ENCODE data around the gene PRKCSH. TPM values are rescaled to one million over a fixed set of nuclear protein-coding genes. Genes with fewer than 3 reads are reported as not detected.
"Not testable (repeated sequence)": the region's sequence is repeated elsewhere in the genome, so short reads cannot be mapped to it uniquely, and the experiment has no call there.

PRKCSH gene
- total RNA-seq, 2 experiments from 2014 or later = 260 to 264 TPM

GRCh38 chr19:11465600-11465999 lies 30.2 kb downstream of the PRKCSH start:
- Mint-ChIP-seq H3K27ac (no peak overlapping the region), H3K27me3 (peaks cover 4% of the 10 kb centered on the region), H3K9me3 (no peaks in the 10 kb centered on the region), H3K4me1 (ENCODE audit: low read depth) (no peaks in the 10 kb centered on the region), H3K4me3 (no peak overlapping the region), H3K36me3 (no peaks in the 10 kb centered on the region)
- DNase-seq = no peak
- intact Hi-C loops (cut with micrococcal nuclease) = no loop called here
- ChIA-PET CTCF (no interaction called here), POLR2A (interaction anchor here (0.6 kb wide), 1 partner anchor 116 kb away, joined by 3 read pairs; no protein-coding TSS in a partner anchor)

GRCh38 chr19:11468266-11468845 lies 32.9 kb downstream of the PRKCSH start:
- H3K36me3 Mint-ChIP-seq; DNase-seq; H3K27me3 Mint-ChIP-seq; H3K27ac Mint-ChIP-seq; intact Hi-C loops (cut with micrococcal nuclease); POLR2A ChIA-PET; H3K9me3 Mint-ChIP-seq; H3K4me1 Mint-ChIP-seq (ENCODE audit: low read depth); H3K4me3 Mint-ChIP-seq: not testable (repeated sequence)
- CTCF ChIA-PET = interaction anchor here (2.1 kb wide), 1 partner anchor 14 kb away, joined by 5 read pairs; no protein-coding TSS in a partner anchor

- intact Hi-C loops (cut with micrococcal nuclease) = no loop called here
- no peaks in the 10 kb centered on the region for H3K4me1 Mint-ChIP-seq (ENCODE audit: low read depth)
- ChIA-PET POLR2A (no interaction called here), CTCF (interaction anchor here (0.5 to 1.4 kb wide), 2 partner anchors 9 to 121 kb away, joined by 3 to 5 read pairs; no protein-coding TSS in a partner anchor)
- H3K27me3 Mint-ChIP-seq = peaks cover under 1% of the 10 kb centered on the region
- no peaks in the 10 kb centered on the region for H3K36me3 Mint-ChIP-seq
- no peaks in the 10 kb centered on the region for H3K9me3 Mint-ChIP-seq
- H3K4me3 Mint-ChIP-seq = no peak overlapping the region
- DNase-seq = no peak
- H3K27ac Mint-ChIP-seq = no peak overlapping the region
These were observed 38.3 kb downstream of the PRKCSH start for GRCh38 chr19:11473725-11474124.

- DNase-seq; H3K36me3 Mint-ChIP-seq; H3K27me3 Mint-ChIP-seq; POLR2A ChIA-PET; H3K4me3 Mint-ChIP-seq; H3K9me3 Mint-ChIP-seq; H3K27ac Mint-ChIP-seq; intact Hi-C loops (cut with micrococcal nuclease); H3K4me1 Mint-ChIP-seq (ENCODE audit: low read depth): not testable (repeated sequence)
- CTCF ChIA-PET = interaction anchor here (0.7 kb wide), 1 partner anchor 144 kb away, joined by 3 read pairs; no protein-coding TSS in a partner anchor
These were observed 39.9 kb downstream of the PRKCSH start for GRCh38 chr19:11475343-11475742.

- H3K27me3 Mint-ChIP-seq = peaks cover 6% of the 10 kb centered on the region
- H3K27ac Mint-ChIP-seq = no peak overlapping the region
- H3K4me3 Mint-ChIP-seq = no peak overlapping the region
- POLR2A ChIA-PET = no interaction called here
- no peaks in the 10 kb centered on the region for H3K36me3 Mint-ChIP-seq
- CTCF ChIA-PET = interaction anchor here (0.7 kb wide), 1 partner anchor 144 kb away, joined by 3 read pairs; no protein-coding TSS in a partner anchor
- H3K4me1 Mint-ChIP-seq (ENCODE audit: low read depth) = peaks cover 4% of the 10 kb centered on the region
- intact Hi-C loops (cut with micrococcal nuclease) = no loop called here
- H3K9me3 Mint-ChIP-seq = no peaks in the 10 kb centered on the region
- DNase-seq = no peak
These were observed 40.4 kb downstream of the PRKCSH start for GRCh38 chr19:11475861-11476260.

GRCh38 chr19:11478167-11479089 lies 43.0 kb downstream of the PRKCSH start:
- Mint-ChIP-seq H3K27me3 (peaks cover 17% of the 10 kb centered on the region), H3K27ac (no peak overlapping the region), H3K9me3 (no peaks in the 10 kb centered on the region), H3K36me3 (peaks cover 3% of the 10 kb centered on the region), H3K4me1 (ENCODE audit: low read depth) (peaks cover 19% of the 10 kb centered on the region), H3K4me3 (no peak overlapping the region)
- ChIA-PET CTCF (no interaction called here), POLR2A (no interaction called here)
- intact Hi-C loops (cut with micrococcal nuclease) = no loop called here
- no peak for DNase-seq

GRCh38 chr19:11479090-11479897 lies 43.9 kb downstream of the PRKCSH start:
- intact Hi-C loops (cut with micrococcal nuclease) = no loop called here
- Mint-ChIP-seq H3K9me3 (no peaks in the 10 kb centered on the region), H3K27me3 (peaks cover 17% of the 10 kb centered on the region), H3K36me3 (peaks cover 7% of the 10 kb centered on the region), H3K27ac (no peak overlapping the region), H3K4me1 (ENCODE audit: low read depth) (peaks cover 19% of the 10 kb centered on the region), H3K4me3 (no peak overlapping the region)
- POLR2A ChIA-PET = no interaction called here
- CTCF ChIA-PET = interaction anchor here (0.6 kb wide), 1 partner anchor 78 kb away, joined by 5 read pairs; no protein-coding TSS in a partner anchor
- DNase-seq = peak; percentile 59

- no peak for DNase-seq
- ChIA-PET POLR2A (interaction anchor here (1.0 kb wide), 1 partner anchor 99 kb away, joined by 4 read pairs; no protein-coding TSS in a partner anchor), CTCF (interaction anchor here (0.6 to 1.1 kb wide), 2 partner anchors 186 to 1480 kb away, joined by 3 to 4 read pairs; no protein-coding TSS in a partner anchor)
- peaks cover 17% of the 10 kb centered on the region for H3K27me3 Mint-ChIP-seq
- H3K9me3 Mint-ChIP-seq = no peaks in the 10 kb centered on the region
- H3K4me1 Mint-ChIP-seq (ENCODE audit: low read depth) = peaks cover 19% of the 10 kb centered on the region
- H3K4me3 Mint-ChIP-seq = no peak overlapping the region
- no peak overlapping the region for H3K27ac Mint-ChIP-seq
- peaks cover 7% of the 10 kb centered on the region for H3K36me3 Mint-ChIP-seq
- intact Hi-C loops (cut with micrococcal nuclease) = no loop called here
These were observed 44.7 kb downstream of the PRKCSH start for GRCh38 chr19:11479898-11480714.

- Mint-ChIP-seq H3K4me3 (peak within 1 kb of the TSS; percentile 51), H3K27ac (no peak within 1 kb of the TSS), H3K27me3 (peaks cover 17% of the 10 kb centered on the region), H3K4me1 (ENCODE audit: low read depth) (peaks cover 19% of the 10 kb centered on the region), H3K9me3 (no peaks in the 10 kb centered on the region), H3K36me3 (peaks cover 9% of the 10 kb centered on the region)
- no peak for DNase-seq
- intact Hi-C loops (cut with micrococcal nuclease) = no loop called here
- ChIA-PET CTCF (interaction anchor here (0.6 to 3.4 kb wide), 4 partner anchors 100 to 1481 kb away, joined by 3 to 36 read pairs (median 20); partner anchors contain the start of gene SWSAP1), POLR2A (interaction anchor here (0.8 to 1.3 kb wide), 3 partner anchors 47 to 104 kb away, joined by 3 to 4 read pairs (median 3); no protein-coding TSS in a partner anchor)
These were observed 45.5 kb downstream of the PRKCSH start, which contains the start of gene ELAVL3 for GRCh38 chr19:11480715-11481533. ELAVL3 (minus strand) TSS chr19:11481046; CDS start chr19:11480608, 438 bp downstream.

Measured in activated CD4-positive, alpha-beta memory T cell treated with anti-CD3 and anti-CD28 coated beads for 36 hours (primary cell).